Smooth muscle cell (in vitro differentiated cells): Measurements from ENCODE around the gene CHCHD6. TPM values are rescaled to one million over a fixed set of nuclear protein-coding genes. Genes with fewer than 3 reads are reported as not detected.

Experiments used
- DNase-seq: peaks from one replicate; lab custom pipeline; 2025; ENCODE audit not compliant: unreplicated experiment; lab: John Stamatoyannopoulos, UW
- H2AFZ ChIP-seq: fragments of 200-600 bp; sonication (generic); 2 replicates; pipeline ENCODE4 v1.6.0; 2016; ENCODE audit warnings: antibody characterized with exemption, low read depth, mild to moderate bottlenecking
- H3F3A ChIP-seq: fragments of 200-600 bp; sonication (generic); 2 replicates; pipeline ENCODE4 v1.6.0; 2017; ENCODE audit warnings: antibody characterized with exemption, low read depth
- H3K27ac ChIP-seq: fragments of 200-600 bp; sonication (generic); 2 replicates; pipeline ENCODE4 v1.5.1; 2016; ENCODE audit warnings: low read depth, mild to moderate bottlenecking
- H3K27me3 ChIP-seq: fragments of 200-600 bp; sonication (generic); 2 replicates; pipeline ENCODE4 v1.6.1; 2016; ENCODE audit warnings: low read depth, mild to moderate bottlenecking
- H3K36me3 ChIP-seq: fragments of 200-600 bp; sonication (generic); 2 replicates; pipeline ENCODE4 v1.5.1; 2016; ENCODE audit warnings: low read depth
- H3K4me1 ChIP-seq: fragments of 200-600 bp; sonication (generic); 2 replicates; pipeline ENCODE4 v1.5.1; 2016; ENCODE audit warnings: low read depth
- H3K4me2 ChIP-seq: fragments of 200-600 bp; sonication (generic); 2 replicates; pipeline ENCODE4 v1.6.0; 2016; ENCODE audit warnings: mild to moderate bottlenecking
- H3K4me3 ChIP-seq: fragments of 200-600 bp; sonication (generic); 2 replicates; pipeline ENCODE4 v1.5.1; 2016; ENCODE audit warnings: mild to moderate bottlenecking
- H3K79me2 ChIP-seq: fragments of 200-600 bp; sonication (generic); 2 replicates; pipeline ENCODE4 v1.6.0; 2016; ENCODE audit warnings: low read depth, mild to moderate bottlenecking
- H3K9ac ChIP-seq: fragments of 200-600 bp; sonication (generic); 2 replicates; pipeline ENCODE4 v1.6.0; 2016; ENCODE audit warnings: low read depth
- H3K9me3 ChIP-seq: fragments of 200-600 bp; sonication (generic); replicated peaks from 2 replicates; pipeline ENCODE4 v1.5.1; 2016; ENCODE audit warnings: low read depth
- H4K20me1 ChIP-seq: fragments of 200-600 bp; sonication (generic); 2 replicates; pipeline ENCODE4 v1.6.0; 2016; ENCODE audit warnings: low read depth
- WGBS: methylation state at CpG from one replicate; pipeline ENCODE4 v1.1.7; 2016; ENCODE audit warnings: low lambda C conversion rate; 5-methylcytosine and 5-hydroxymethylcytosine counted together
- polyA plus RNA-seq: library from polyadenylated mRNA; unstranded; fragments of >200 nt; fragmentation: Nextera tagmentation; extraction: Ambion mirVana; gene quantifications from 2 replicates; pipeline ENCODE4 v1.2.1, GENCODE V29; 2016
- total RNA-seq: library from RNA; depleted of rRNA; stranded (reverse); fragments of >200 nt; gene quantifications from 2 replicates; pipeline ENCODE4 v1.2.3, GENCODE V29; 2014
- TF ChIP-seq, protein P1 (sequence below): fragments of 200-600 bp; sonication (generic); IDR thresholded peaks from 2 replicates; pipeline ENCODE4 v1.5.1; 2017; ENCODE audit warnings: borderline replicate concordance, mild to moderate bottlenecking, antibody characterized with exemption; ENCODE audit not compliant: insufficient read depth, poor library complexity, severe bottlenecking

Gene CHCHD6
- total and polyA plus RNA-seq, 2 experiments from 2014 or later, result 6.7 to 27.2 TPM

DNA sequence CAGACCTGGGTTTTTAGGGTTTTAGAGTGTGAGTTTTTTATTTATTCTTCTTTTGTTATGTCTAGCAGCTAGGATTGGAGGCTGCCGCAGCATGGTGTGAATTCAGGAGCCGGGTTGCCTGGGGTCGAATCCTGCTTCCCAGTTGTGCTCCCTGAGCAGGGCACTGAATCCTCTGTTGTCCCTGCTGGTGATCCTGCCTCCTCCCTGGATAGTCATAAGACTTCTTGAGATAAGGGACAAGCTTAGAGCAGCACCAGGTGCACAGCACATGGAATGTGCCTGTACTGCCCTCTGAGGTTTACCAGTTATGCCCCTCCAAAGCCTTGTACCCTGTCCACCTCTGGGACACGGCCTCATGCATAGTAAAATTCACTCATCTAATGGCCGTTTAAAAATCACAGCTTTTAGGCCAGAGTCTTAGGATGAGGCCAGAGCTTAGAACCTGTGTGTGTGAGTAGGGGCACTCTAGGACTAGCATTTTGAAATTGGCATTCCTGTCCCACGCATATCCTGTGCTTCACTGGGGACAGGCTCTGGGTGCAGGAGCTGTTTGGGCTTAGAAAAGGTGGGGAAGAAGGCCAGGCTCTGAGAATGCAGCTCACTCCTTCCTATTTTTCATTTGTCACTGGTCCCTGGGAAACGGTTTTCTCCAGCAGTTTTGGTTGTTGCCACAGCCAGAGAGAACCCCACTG is 47.7 kb downstream of the CHCHD6 start:
- Histone ChIP-seq H3K4me2 (no peak overlapping the region), H4K20me1 (no peaks in the 10 kb centered on the region), H3K9me3 (no peaks in the 10 kb centered on the region), H3K79me2 (no peaks in the 10 kb centered on the region), H3K9ac (no peak overlapping the region), H2AFZ (no peak overlapping the region), H3K27ac (no peak overlapping the region), H3K27me3 (no peaks in the 10 kb centered on the region), H3K36me3 (no peaks in the 10 kb centered on the region), H3K4me1 (peaks cover 12% of the 10 kb centered on the region), H3F3A (no peaks in the 10 kb centered on the region), H3K4me3 (no peak overlapping the region)
- no peak for DNase-seq
- WGBS, result 63% methylated on average over 7 of the region's 7 CpGs
- TF ChIP-seq, protein P1, sequence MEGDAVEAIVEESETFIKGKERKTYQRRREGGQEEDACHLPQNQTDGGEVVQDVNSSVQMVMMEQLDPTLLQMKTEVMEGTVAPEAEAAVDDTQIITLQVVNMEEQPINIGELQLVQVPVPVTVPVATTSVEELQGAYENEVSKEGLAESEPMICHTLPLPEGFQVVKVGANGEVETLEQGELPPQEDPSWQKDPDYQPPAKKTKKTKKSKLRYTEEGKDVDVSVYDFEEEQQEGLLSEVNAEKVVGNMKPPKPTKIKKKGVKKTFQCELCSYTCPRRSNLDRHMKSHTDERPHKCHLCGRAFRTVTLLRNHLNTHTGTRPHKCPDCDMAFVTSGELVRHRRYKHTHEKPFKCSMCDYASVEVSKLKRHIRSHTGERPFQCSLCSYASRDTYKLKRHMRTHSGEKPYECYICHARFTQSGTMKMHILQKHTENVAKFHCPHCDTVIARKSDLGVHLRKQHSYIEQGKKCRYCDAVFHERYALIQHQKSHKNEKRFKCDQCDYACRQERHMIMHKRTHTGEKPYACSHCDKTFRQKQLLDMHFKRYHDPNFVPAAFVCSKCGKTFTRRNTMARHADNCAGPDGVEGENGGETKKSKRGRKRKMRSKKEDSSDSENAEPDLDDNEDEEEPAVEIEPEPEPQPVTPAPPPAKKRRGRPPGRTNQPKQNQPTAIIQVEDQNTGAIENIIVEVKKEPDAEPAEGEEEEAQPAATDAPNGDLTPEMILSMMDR, result no peak

DNA sequence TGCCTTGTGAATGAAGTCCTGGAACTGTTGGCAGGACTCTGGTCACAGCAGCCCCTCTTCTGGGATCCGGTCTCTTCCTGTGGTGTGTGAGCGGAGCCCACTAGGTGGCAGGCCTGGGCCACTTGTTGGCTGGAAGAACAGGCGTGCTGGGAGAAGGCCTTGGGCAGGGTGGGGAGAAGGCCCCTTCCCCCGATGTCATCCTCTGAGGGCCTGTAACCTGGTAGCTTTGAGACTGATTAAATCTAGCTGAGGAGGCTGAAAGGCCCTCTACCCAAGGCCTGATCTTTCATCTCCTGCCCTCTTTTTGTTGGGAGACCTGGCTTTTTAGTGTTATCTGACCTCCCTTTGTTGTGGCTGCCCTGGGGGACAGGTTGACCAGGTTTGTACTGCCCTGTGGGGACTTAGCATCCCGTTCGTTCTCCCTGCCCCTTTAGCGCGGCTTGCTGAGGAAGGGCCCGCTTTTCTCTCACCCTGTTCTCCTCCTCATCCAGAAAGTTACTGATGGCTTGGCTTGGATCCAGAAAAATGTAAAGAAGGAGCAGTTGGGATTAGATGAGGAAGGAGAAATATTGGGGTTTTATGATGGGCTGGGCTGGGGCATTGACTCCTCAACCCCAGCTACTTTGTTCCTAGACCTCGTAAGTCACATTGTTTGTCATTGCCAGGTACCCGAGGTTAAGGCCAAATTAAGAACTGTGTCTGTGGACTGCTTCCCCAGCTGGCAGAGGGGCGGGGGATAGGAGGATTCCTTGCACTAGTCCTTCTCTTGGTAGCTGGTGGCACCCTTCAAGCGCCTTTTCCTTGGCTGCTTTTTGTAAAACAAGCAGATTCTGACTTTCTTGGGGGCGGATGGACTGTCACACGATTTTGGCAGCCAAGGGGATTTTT is 48.5 kb downstream of the CHCHD6 start:
- Histone ChIP-seq H3K4me2 (peak overlapping the region; percentile 57), H3K79me2 (no peaks in the 10 kb centered on the region), H3F3A (no peaks in the 10 kb centered on the region), H3K27ac (no peak overlapping the region), H3K36me3 (no peaks in the 10 kb centered on the region), H4K20me1 (no peaks in the 10 kb centered on the region), H3K27me3 (no peaks in the 10 kb centered on the region), H3K4me3 (no peak overlapping the region), H3K9ac (no peak overlapping the region), H3K4me1 (peaks cover 12% of the 10 kb centered on the region), H3K9me3 (no peaks in the 10 kb centered on the region), H2AFZ (no peak overlapping the region)
- TF ChIP-seq, protein P1, result peak; percentile 86
- WGBS, result 52% methylated on average over 15 of the region's 15 CpGs
- peak; percentile 34 for DNase-seq

DNA sequence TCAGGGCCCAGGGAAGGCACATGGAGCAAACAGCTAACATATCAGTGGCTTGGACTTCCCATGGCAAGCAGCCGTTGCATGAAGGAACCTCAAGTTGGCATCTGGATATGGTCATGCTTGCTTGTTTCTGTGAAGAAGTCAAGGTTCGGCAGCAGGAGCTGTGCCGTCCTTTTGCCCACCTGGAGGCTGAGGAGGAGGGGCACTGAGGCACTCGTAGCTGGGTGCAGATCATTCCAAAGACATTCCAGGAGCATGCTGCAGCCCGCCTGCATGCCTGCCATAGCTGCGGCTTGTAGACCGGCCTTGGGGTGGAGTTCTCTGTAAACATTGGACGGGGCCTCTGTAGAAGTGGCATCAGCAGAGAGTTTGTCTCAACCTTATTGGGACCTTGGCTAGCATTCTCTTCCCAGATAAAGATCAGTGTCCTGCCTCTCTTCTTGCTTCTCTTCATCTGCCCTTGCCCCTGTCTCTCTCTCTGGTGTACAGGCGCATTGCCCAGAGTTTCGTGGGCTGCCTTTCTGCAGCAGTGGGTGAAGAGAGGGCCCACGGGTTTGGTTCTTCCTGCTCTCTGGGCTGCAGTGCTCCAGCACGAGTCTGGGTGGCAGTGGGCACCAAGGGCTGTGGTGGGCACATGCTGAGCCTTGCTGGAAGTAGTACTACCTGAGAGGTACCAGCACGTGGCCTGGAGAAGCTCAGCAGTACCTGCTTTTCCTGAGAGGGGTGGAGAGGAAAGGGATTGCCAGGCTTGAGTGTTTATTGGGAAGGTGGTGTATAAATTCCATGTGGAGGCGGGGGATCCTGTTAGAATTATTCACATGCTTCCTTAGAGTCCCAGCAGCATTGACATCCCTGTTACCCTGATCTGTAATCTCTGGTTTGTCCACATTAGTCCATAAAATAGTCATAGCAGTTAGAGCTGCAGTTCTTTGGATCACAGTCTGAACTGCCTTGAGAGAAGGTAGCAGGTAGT is 49.4 kb downstream of the CHCHD6 start:
- no peak for DNase-seq
- no peak overlapping the region for H3K9ac ChIP-seq
- 52% methylated on average over 14 of the region's 14 CpGs for WGBS
- no peaks in the 10 kb centered on the region for H3K79me2 ChIP-seq
- H3K4me3 ChIP-seq, result no peak overlapping the region
- no peaks in the 10 kb centered on the region for H4K20me1 ChIP-seq
- no peaks in the 10 kb centered on the region for H3K9me3 ChIP-seq
- H3K4me2 ChIP-seq, result peak overlapping the region; percentile 61
- no peaks in the 10 kb centered on the region for H3F3A ChIP-seq
- TF ChIP-seq, protein P1, result no peak
- peak overlapping the region; percentile 45 for H3K27ac ChIP-seq
- no peaks in the 10 kb centered on the region for H3K27me3 ChIP-seq
- H2AFZ ChIP-seq, result no peak overlapping the region
- peaks cover 12% of the 10 kb centered on the region for H3K4me1 ChIP-seq
- H3K36me3 ChIP-seq, result no peaks in the 10 kb centered on the region
